GM23338 (cell line): ENCODE measurements around the gene CDC42EP5. TPM values are rescaled to one million over a fixed set of nuclear protein-coding genes. Genes with fewer than 3 reads are reported as not detected.
A peak's percentile ranks its signal among the peaks of the same experiment; 100 is the strongest.

Experiments used
- ATAC-seq: fragments of 200-7000 bp; cut with Tn5 transposase; 3 replicates; pipeline ENCODE4 v1.9.1; 2020
- DNase-seq: peaks from one replicate; pipeline ENCODE4 v3.0.0-alpha.2; 2015; ENCODE audit warnings: low spot score
- H2AFZ ChIP-seq: fragments of 200-600 bp; sonication (generic); 2 replicates; pipeline ENCODE4 v1.8.0; 2016; ENCODE audit warnings: antibody characterized with exemption, mild to moderate bottlenecking, moderate library complexity
- H3F3A ChIP-seq: fragments of 200-600 bp; sonication (generic); replicated peaks from 2 replicates; pipeline ENCODE4 v1.8.0; 2017; ENCODE audit warnings: antibody characterized with exemption, mixed run types, low read depth
- H3K27ac ChIP-seq: fragments of 200-600 bp; sonication (generic); 2 replicates; pipeline ENCODE4 v1.6.1; 2016; ENCODE audit warnings: low read depth
- H3K27me3 ChIP-seq: fragments of 200-600 bp; sonication (generic); 2 replicates; pipeline ENCODE4 v1.8.0; 2016; ENCODE audit warnings: mild to moderate bottlenecking, mixed run types, moderate library complexity; ENCODE audit not compliant: insufficient read depth
- H3K36me3 ChIP-seq: fragments of 200-600 bp; sonication (generic); 2 replicates; pipeline ENCODE4 v1.8.0; 2016; ENCODE audit warnings: mild to moderate bottlenecking; ENCODE audit not compliant: insufficient read depth
- H3K4me1 ChIP-seq: fragments of 200-600 bp; sonication (generic); 2 replicates; pipeline ENCODE4 v1.8.0; 2016; ENCODE audit warnings: mild to moderate bottlenecking, moderate library complexity; ENCODE audit not compliant: insufficient read depth
- H3K4me2 ChIP-seq: fragments of 200-600 bp; sonication (generic); 2 replicates; pipeline ENCODE4 v1.7.1; 2017; ENCODE audit warnings: mixed run types
- H3K4me3 ChIP-seq: fragments of 200-600 bp; sonication (generic); 2 replicates; pipeline ENCODE4 v1.6.1; 2016; ENCODE audit warnings: mixed run types
- H3K79me2 ChIP-seq: fragments of 200-600 bp; sonication (generic); replicated peaks from 2 replicates; pipeline ENCODE4 v1.8.0; 2017; ENCODE audit warnings: mild to moderate bottlenecking; ENCODE audit not compliant: insufficient read depth
- H3K9me2 ChIP-seq: fragments of 200-600 bp; sonication (generic); 2 replicates; pipeline ENCODE4 v1.8.0; 2017; ENCODE audit not compliant: insufficient read depth
- H4K20me1 ChIP-seq: fragments of 200-600 bp; sonication (generic); replicated peaks from 2 replicates; pipeline ENCODE4 v1.8.0; 2017; ENCODE audit warnings: mild to moderate bottlenecking; ENCODE audit not compliant: insufficient read depth
- H3K27ac Mint-ChIP-seq: 2 replicates; pipeline ENCODE4 v1.8.0; 2020; ENCODE audit warnings: inconsistent platforms, mild to moderate bottlenecking, moderate library complexity, mixed read lengths
- H3K27me3 Mint-ChIP-seq: 3 replicates; pipeline ENCODE4 v1.8.0; 2022; ENCODE audit warnings: low read depth, mild to moderate bottlenecking, moderate library complexity, mixed read lengths, inconsistent platforms; ENCODE audit not compliant: insufficient read depth, poor library complexity
- H3K36me3 Mint-ChIP-seq: 3 replicates; pipeline ENCODE4 v1.8.0; 2021; ENCODE audit warnings: low read depth, mild to moderate bottlenecking, inconsistent platforms, moderate library complexity, mixed read lengths
- H3K4me1 Mint-ChIP-seq: 3 replicates; pipeline ENCODE4 v1.8.0; 2020; ENCODE audit warnings: mild to moderate bottlenecking, inconsistent platforms, mixed read lengths
- H3K4me3 Mint-ChIP-seq: 3 replicates; pipeline ENCODE4 v1.8.0; 2021; ENCODE audit warnings: moderate library complexity, mild to moderate bottlenecking, inconsistent platforms, mixed read lengths
- H3K9me3 Mint-ChIP-seq: 3 replicates; pipeline ENCODE4 v1.8.0; 2020; ENCODE audit warnings: moderate library complexity, mild to moderate bottlenecking, inconsistent platforms, mixed read lengths
- CTCF ChIP-seq, 2 experiments: fragments of 200-600 bp in 1 of 2; sonication (generic) in 1 of 2; conservative IDR thresholded peaks; 2 replicates each; pipeline versions ENCODE4 v1.5.1 to v1.6.1; 2016 to 2017; ENCODE audit warnings: antibody characterized with exemption in 2 of 2, low read depth in 2 of 2, mild to moderate bottlenecking in 2 of 2, moderate library complexity in 1 of 2
- ETS1 ChIP-seq: IDR thresholded peaks from 2 replicates; pipeline ENCODE4 v1.6.1; 2016; ENCODE audit warnings: antibody characterized with exemption
- EZH2 ChIP-seq: fragments of 200-600 bp; sonication (generic); IDR thresholded peaks from one replicate; pipeline ENCODE4 v1.8.0; 2017; ENCODE audit warnings: antibody characterized with exemption, mild to moderate bottlenecking, low read depth; ENCODE audit not compliant: unreplicated experiment
- JUNB ChIP-seq: IDR thresholded peaks from one replicate; pipeline ENCODE4 v1.6.1; 2016; ENCODE audit warnings: antibody characterized with exemption; ENCODE audit not compliant: unreplicated experiment
- ZNF114 ChIP-seq: fragments of 250-450 bp; sonication (Bioruptor Pico); IDR thresholded peaks from 2 replicates; pipeline ENCODE4 v1.5.0; 2020; ENCODE audit warnings: mild to moderate bottlenecking, moderate library complexity
- ZNF462 ChIP-seq: fragments of 250-450 bp; sonication (Bioruptor Pico); IDR thresholded peaks from 2 replicates; pipeline ENCODE4 v1.5.0; 2020; ENCODE audit warnings: mild to moderate bottlenecking, moderate library complexity
- polyA plus RNA-seq: library from polyadenylated mRNA; unstranded; fragments of >200 nt; fragmentation: Nextera tagmentation; extraction: Ambion mirVana; gene quantifications from 2 replicates; pipeline ENCODE4 v1.2.1, GENCODE V29; 2016
- total RNA-seq: library from RNA; depleted of rRNA; stranded (reverse); fragments of >200 nt; shearing (Covaris generic); gene quantifications from 2 replicates; pipeline ENCODE4 v1.2.3, GENCODE V29; 2014

Gene CDC42EP5
- total and polyA plus RNA-seq, 2 experiments from 2014 or later, result 1.4 to 3.4 TPM

DNA sequence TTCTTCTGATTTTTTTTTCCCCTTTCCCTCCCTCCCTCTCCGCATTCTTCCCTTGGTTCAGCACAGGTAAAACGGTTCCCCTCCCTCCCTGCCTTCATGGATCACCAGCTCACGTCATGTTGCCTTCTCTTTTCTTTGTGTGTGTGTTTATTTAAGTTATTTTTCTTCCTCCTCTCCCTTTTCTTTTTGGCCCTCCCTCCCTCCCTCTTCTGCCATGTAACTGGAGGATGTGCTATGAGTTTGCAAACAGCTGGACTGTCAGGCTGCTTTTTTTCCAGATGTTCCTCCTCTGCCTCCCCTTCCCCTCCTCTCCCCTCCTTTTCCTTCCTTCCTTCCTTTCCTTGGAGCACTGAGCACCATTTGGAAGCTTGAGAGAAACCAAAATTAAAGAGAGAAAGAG is 11.5 kb downstream of the CDC42EP5 start (continued):
- no peak for TF ChIP-seq ZNF462 (CRISPR knock-in tag)

GRCh38 chr19:54461210-54461609 is 11.9 kb downstream of the CDC42EP5 start:
- Mint-ChIP-seq H3K9me3 (peaks cover 5% of the 10 kb centered on the region; the same call in 1 of the 3 replicates), H3K36me3 (peaks cover 47% of the 10 kb centered on the region), H3K27ac (no peak overlapping the region; the same call in 1 of the 2 replicates), H3K27me3 (peaks cover 32% of the 10 kb centered on the region), H3K4me3 (peak overlapping the region; percentile 12; the same call in 1 of the 3 replicates), H3K4me1 (peaks cover 15% of the 10 kb centered on the region; the same call in 2 of the 3 replicates)
- no peak overlapping the region for H3K27ac ChIP-seq
- no peaks in the 10 kb centered on the region for H3K9me2 ChIP-seq
- H2AFZ ChIP-seq, result no peak overlapping the region
- H3K36me3 ChIP-seq, result peaks cover 14% of the 10 kb centered on the region
- H3K4me3 ChIP-seq, result no peak overlapping the region
- ATAC-seq (no peak), DNase-seq (no peak)
- peaks cover 9% of the 10 kb centered on the region for H3K27me3 ChIP-seq
- H3F3A ChIP-seq, result peaks cover 6% of the 10 kb centered on the region; the same call in 1 of the 2 replicates
- H3K4me1 ChIP-seq, result peaks cover 3% of the 10 kb centered on the region; the same call in 1 of the 2 replicates
- no peaks in the 10 kb centered on the region; the same call in 1 of the 2 replicates for H3K79me2 ChIP-seq
- 0 out of 2 replicates have a peak, but pooled peaks cover 6% of the 10 kb centered on the region for H4K20me1 ChIP-seq
- no peak overlapping the region for H3K4me2 ChIP-seq
- no peak for TF ChIP-seq CTCF (conservative IDR thresholded peaks at IDR 0.05; ENCODE audit: low read depth in 2 of 2)
- TF ChIP-seq ZNF462 (CRISPR knock-in tag), result no peak
- TF ChIP-seq ETS1, result no peak
- TF ChIP-seq ZNF114 (CRISPR knock-in tag), result no peak
- TF ChIP-seq EZH2, result no peak
- no peak for TF ChIP-seq JUNB
